GM08714 (cell line): ENCODE measurements around the gene SLC26A2.
A peak's percentile ranks its signal among the peaks of the same experiment; 100 is the strongest.

Experiments
- H3K4me3 ChIP-seq: fragments of 200-500 bp; sonication (Bioruptor generic); 2 replicates; pipeline ENCODE4 v1.5.1; 2014; ENCODE audit warnings: mild to moderate bottlenecking, low read length, inconsistent platforms
- ZNF274 ChIP-seq: IDR thresholded peaks from 2 replicates; pipeline ENCODE4 v1.6.1; 2012; ENCODE audit warnings: mild to moderate bottlenecking, low read depth, low read length

The SLC26A2 gene

DNA sequence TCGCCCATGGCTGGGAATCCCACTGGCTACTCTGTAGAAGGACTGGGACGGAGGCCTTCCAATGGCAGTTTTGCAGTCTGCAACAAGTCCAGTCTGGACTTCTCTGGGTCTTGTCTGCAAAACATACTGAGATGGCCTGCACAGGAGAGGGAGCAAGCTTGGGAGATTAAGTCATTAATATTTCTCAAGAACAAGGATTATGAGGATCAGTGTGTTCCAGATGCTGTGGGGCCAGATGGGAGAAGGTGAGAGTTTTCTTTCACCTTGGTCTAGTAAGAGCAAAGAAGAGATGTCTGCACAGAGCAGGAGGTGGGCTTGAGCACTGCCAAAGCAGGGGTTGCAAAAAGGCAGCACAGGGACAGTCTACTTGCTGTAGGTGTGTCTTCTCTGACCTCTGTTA lies 15.9 kb upstream of the SLC26A2 start, which contains the start of gene PDE6A:
Gene PDE6A, minus strand, starts transcription at position 128 of the 400 bp plus-strand sequence. Its CDS starts 120 bp downstream, at position 8.
- no peak for TF ChIP-seq ZNF274
- no peak within 1 kb of the TSS for H3K4me3 ChIP-seq

GRCh38 chr5:149946118-149946517 lies 14.4 kb upstream of the SLC26A2 start:
- no peak overlapping the region for H3K4me3 ChIP-seq
- no peak for TF ChIP-seq ZNF274

DNA sequence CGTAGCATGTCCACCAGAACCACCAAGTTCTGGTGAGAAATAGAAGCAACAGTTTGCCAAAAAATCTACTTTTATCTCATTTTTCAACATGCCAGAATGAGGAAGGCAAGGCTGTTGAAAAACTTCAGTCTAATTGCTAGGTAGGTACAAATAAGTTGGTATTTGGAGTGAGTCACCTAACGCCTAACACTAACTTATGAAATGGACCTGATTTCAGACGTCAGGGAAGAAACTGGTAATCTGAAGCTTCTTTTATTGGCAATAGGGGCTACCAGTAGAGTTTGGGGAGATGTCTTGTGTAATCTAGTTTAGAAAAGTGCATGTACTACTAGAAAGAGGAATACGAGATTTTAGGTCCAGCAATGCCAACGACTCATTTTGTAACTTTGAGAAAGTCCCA lies 11.6 kb upstream of the SLC26A2 start:
- H3K4me3 ChIP-seq, result no peak overlapping the region
- TF ChIP-seq ZNF274, result no peak

- TF ChIP-seq ZNF274, result no peak
- H3K4me3 ChIP-seq, result no peak overlapping the region
These were observed 9.3 kb upstream of the SLC26A2 start for GRCh38 chr5:149951138-149951749.

DNA sequence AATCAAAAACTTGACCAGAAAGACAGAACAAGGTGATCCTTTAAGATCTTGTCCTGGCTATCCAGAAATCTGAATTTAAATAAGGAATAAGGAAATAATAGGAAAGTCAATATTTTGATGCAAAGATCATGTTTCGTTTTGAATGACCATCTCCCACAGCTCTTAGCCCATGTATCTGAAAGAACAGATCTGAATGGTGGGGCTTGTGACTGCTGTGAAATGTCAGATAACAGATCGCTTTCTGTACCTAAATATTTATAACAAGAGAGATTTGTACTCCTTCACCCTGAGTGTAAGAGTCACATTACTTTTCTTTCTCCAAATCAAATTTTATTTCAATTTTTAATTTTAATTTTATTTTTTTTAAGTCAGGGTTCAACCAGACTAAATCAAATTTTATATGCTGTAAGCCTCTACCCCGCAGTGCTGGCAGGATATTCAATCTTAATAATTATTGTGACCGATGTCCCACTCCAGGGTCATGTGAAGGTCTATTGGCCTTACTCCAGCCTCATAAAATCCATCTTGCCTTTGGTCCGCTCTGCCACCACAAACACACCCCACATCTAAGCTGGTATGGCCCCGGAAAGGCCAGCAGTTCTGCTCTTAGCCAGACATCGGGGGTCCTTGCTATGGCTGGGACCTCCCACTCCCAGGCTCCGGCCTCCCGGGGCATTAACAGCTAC lies 7.0 kb upstream of the SLC26A2 start:
- no peak overlapping the region for H3K4me3 ChIP-seq
- TF ChIP-seq ZNF274, result no peak

DNA sequence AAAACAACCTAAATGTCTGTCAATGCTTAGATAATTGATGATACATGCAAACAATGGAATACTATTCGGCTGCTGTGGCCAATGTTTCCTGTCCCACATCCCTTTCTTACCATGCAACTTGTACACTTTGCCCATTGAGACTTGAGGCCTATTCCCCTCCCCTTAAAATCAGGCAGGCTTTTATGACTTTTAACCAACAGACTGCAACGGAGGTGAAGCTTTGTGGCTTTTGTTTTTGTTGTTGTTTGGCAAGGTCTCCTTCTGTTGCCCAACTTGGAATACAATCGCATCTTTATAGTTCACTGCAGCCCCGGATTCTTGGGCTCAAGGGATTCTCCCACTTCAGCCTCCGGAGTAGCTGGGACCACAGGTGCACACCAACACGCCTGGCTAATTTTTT lies 5.8 kb upstream of the SLC26A2 start:
- no peak overlapping the region for H3K4me3 ChIP-seq
- TF ChIP-seq ZNF274, result no peak

DNA sequence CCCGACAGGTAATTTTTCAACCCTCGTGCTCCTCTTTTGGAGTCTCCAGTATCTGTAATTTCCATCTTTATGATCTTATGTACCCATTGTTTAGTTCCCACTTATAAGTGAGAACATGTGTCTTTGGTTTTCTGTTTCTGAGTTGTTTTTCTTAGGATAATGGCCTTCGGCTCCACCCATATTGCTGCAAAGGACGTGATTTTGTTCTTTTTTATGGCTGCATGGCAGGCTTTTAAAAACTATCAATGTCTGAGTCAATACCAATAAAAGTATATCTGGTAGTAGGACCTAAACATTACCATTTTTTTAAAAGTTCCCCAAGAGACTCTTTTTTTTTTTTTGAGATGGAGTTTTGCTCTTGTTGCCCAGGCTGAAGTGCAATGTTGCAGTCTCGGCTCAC lies 3.9 kb upstream of the SLC26A2 start:
- H3K4me3 ChIP-seq, result no peak overlapping the region
- TF ChIP-seq ZNF274, result no peak

- TF ChIP-seq ZNF274, result no peak
These were observed 2.7 kb upstream of the SLC26A2 start for GRCh38 chr5:149957855-149958254.

DNA sequence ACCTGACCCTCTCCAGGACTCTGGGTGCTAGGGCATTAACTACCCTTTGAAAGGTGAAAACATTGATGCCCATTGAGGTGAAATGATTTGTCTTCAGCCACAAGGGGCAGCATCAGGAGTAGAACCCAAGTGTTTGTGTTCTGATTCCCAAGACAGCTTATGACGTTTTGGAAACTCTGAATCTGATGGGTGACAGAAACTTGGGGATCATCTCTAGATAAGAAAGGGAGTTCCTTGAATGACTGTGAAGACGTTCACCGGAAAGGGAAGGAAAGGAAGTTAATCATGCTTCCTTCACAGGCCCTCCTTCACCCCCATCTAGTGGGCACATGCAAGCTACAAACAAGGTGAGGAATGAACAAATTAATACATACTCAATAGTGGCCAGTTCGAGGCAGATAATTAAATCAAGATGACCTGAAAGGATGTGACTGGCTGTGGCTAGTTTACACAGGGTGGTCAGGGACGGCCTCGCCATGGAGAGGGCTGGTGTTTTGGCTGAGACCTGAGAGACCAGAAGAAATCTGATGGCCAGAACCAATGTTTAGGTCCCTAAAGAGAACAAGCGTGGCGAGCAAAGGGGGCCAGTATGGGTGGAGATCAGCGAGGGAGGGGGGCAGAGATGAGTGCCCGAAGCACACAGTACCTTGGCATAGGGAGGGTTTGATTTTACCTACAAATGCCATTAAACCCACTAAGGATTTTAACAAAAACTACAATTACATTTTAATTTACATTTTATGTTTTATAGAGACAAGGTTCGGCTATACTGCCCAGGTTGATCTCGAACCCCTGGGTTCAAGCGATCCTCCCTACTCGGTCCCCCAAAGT lies 937 bp upstream of the SLC26A2 start:
- peak overlapping the region; percentile 57; the same call in 1 of the 2 replicates for H3K4me3 ChIP-seq
- no peak for TF ChIP-seq ZNF274

More at GRCh38 chr5:149957855-149958254, 2.7 kb upstream of the SLC26A2 start:
- no peak overlapping the region for H3K4me3 ChIP-seq

DNA sequence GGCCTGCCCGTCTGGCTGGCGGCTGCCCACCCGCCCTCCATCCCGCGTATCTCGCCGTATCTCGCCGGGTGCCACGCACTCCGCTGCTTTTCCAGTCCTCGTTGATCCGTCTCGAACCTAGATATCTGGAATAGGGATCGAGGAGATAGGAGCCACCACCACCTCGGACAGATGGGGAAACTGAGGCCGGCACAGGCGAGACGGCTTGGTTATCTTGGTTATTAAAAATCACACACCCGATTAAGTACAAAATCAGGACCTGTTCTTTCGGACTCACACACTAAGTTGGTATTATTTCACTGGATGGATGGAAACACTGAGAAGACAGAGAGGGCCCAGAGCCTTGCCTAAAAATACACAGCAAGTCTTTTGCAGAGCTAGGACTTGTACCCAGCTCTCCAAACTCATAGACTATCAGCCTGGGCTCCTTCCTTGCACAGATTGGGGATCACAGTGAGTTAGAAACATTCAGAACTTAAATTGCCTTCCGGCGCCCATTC lies 678 bp downstream of the SLC26A2 start:
- H3K4me3 ChIP-seq, result peak overlapping the region; percentile 76
- TF ChIP-seq ZNF274, result no peak

DNA sequence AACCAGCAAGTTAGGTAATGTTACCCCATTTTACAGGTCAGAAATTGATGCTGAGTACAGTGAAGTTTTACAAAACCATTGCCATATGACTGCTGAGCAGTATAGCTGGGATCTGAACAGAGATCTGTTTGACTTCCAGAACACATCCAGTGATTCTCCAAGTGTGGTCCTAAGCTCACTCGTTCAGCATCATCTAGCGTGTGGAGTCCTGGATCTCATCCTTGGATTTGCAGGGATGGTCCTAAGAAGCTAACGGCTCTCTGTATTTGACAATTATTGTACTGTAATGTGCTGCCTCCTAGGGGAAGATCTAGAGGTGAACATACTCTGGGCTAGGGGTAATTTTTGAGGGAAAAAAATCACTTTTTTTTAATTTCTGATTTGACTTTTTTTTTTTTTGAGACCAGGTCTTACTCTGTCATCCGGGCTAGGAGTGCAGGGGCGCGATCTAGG lies 1.4 kb downstream of the SLC26A2 start:
- no peak for TF ChIP-seq ZNF274
- no peak overlapping the region for H3K4me3 ChIP-seq

DNA sequence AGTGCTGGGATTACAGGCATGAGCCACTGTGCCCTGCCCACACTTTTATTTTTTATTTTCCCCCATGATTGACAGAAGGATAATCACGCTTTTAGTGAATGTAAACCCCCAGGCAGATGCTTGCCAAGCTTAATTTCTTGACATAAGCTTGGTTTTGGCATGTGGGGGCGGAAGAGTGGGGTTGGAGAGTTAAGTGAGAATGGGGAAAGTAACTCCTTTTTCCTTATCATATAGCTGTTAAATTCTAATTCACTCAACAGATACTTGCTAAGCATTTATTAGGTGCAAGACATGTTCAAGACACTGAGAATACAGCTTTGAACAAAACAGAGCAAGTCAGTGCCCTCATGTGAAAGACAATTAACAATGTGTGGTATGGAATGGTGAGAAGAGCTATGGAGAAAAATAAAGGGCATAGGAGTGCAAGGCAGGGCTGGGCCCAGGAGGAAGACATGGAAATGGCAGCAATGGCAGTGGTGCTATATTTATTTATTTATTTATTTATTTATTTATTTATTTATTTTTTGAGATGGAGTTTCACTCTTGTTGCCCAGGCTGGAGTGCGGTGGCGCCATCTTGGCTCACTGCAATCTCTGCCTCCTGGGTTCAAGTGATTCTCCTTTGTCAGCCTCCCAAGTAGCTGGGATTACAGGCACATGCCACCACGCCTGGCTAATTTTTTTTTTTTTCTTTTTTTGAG lies 2.2 kb downstream of the SLC26A2 start:
- no peak for TF ChIP-seq ZNF274
- no peak overlapping the region for H3K4me3 ChIP-seq

DNA sequence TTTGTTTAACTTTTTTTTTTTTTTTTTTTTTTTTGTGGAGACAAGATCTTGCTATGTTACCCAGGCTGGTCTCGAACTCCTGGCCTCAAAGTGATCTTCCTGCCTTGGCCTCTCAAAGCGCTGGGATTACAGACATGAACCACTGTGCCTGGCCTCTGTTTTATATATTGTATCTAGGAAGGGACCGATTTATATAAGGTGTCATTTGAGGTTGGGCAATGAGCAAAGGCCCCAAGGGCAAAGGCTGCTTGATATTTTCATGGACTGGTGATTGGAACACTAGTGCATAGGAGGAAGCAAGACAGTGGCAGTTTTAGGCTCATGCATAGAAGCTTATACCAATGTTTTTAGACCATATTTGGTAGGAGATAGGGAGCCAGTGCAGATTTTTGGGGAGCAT lies 3.2 kb downstream of the SLC26A2 start:
- TF ChIP-seq ZNF274, result no peak
- no peak overlapping the region for H3K4me3 ChIP-seq

DNA sequence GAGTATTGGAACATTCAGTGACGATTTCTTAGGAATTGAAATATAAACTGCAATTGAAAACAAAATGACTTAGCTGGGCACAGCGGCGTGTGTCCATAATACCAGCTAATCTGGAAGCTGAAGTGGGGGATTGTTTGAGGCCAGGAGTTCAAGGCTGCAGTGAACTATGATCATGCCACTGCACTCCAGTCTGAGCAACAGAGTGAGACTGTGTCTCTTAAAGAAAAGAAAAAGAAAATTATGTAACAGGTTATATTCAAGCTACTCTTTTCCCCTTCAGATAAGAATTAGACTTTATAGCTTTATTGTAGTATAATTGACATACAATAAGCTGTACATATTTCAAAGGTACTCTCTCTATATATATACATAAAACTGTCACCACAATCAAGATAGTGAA lies 6.4 kb downstream of the SLC26A2 start:
- no peak for TF ChIP-seq ZNF274
- H3K4me3 ChIP-seq, result no peak overlapping the region
